ENCODE measurements around the gene UNC5A.

Gene UNC5A

DNA sequence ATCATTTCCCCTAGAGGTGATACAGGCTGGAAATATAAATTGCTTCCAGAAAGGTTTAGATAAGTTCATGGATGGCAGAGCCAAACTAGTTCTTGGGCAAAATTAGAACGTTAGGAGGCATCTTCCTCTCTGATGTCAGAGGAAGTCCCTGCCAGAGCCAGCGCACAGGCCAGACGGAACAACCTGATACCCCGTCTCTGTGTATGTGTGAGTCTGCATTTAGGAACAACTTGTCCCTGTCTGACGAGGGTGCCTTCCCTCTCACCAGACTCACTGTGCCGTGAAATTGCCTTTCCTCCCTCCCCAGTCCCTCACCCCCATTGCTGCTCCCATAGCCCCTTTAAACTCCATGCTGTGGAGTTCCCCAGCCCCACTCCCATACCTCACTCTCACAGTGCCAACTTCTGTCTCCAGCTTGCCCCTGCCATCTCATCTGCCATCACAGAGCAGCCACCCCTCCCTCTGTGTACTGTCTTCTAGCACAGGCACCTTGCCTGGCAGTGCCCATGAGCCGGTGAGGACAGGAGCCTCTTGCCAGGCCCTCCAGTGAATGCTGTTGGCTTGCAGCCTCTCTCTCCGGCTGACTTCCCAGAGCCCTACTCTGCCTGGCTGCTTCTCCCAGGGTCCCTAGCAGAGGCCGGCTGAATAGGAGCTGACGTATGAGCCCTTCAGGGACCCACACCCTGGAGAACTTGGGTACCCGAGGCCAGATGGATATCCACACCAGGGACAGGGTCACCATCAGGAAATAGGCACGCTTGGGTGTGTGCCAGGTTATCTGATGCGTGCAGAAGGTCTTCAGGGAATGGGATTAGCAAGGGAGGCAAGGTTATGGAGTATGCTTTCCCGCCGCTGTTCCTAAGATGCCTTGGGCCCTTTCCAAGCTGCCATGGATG is 26.7 kb downstream of the UNC5A start:
- POLR2A ChIA-PET, result no interaction called here
- TF ChIP-seq FOXA1 (IDR thresholded peaks at IDR 0.05), result no peak
- no peak for TF ChIP-seq NFRKB (IDR thresholded peaks at IDR 0.05)
- no peak for TF ChIP-seq TARDBP (IDR thresholded peaks at IDR 0.05)
- no peak for TF ChIP-seq BHLHE40 (IDR thresholded peaks at IDR 0.05; ENCODE audit: borderline replicate concordance)
- TF ChIP-seq L3MBTL2 (conservative IDR thresholded peaks at IDR 0.05), result no peak
- no peak for TF ChIP-seq HDGF (IDR thresholded peaks at IDR 0.05; ENCODE audit: borderline replicate concordance)
- no peak for TF ChIP-seq FOXK2 (IDR thresholded peaks at IDR 0.05)
- no peak for TF ChIP-seq ARNT (IDR thresholded peaks at IDR 0.05)
- no peak for DNase-seq (ENCODE audit: extremely low spot score)
- CTCF ChIA-PET, result no interaction called here

DNA sequence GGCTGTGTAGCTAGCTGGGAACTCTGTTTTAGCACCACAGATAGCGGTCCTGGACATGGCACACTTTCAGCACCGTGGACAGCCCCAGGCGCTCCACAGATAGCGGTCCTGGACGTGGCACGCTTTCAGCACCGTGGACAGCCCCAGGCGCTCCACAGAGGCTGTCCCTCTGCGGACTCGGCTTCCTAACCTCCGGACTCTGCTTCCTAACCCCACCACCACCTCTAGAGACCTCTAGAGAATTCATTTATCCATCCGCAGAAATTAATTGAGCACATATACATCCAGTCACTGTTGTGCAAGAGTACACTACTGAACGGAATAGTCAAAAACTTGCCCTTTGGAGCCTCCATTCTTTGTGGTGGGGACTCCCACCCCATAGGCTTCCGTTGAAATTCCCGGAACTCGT is 27.4 kb downstream of the UNC5A start:
- peak; percentile 88 for DNase-seq (ENCODE audit: extremely low spot score)
- ChIA-PET CTCF (no interaction called here), POLR2A (no interaction called here)
- TF ChIP-seq FOXM1 (IDR thresholded peaks at IDR 0.05; ENCODE audit: borderline replicate concordance), result no peak; the same call in 1 of the 2 replicates
- 0 out of 2 replicates have a peak, but pooled peaks have one; percentile 44 for TF ChIP-seq CTBP1 (IDR thresholded peaks at IDR 0.05; ENCODE audit: borderline replicate concordance)
- peak; percentile 80 for TF ChIP-seq ARNT (IDR thresholded peaks at IDR 0.05)

DNA sequence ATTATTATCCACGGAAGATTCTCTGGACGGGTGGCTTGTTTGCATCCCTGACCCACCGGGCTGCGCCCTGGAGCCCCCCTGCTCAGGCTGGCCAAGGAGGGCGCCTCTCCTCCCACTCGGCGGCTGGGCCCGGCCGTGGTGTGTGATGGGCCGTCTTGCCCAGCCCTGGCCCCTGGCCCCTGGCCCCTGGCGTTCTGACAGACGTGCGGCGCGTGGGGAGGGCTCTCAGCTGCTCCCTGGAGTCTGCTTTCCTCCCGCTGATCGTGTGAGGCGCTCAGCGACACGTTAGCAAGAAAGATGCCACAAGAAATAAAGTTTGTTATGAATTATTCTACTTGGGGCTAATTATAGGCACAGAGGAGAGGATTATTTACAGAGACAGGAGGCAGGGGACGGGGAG is 33.3 kb downstream of the UNC5A start:
- no peak for DNase-seq (ENCODE audit: extremely low spot score)
- POLR2A ChIA-PET, result no interaction called here
- TF ChIP-seq LEF1 (IDR thresholded peaks at IDR 0.05; ENCODE audit: borderline replicate concordance), result no peak
- TF ChIP-seq ZNF384 (IDR thresholded peaks at IDR 0.05), result no peak
- TF ChIP-seq L3MBTL2 (conservative IDR thresholded peaks at IDR 0.05), result no peak
- no peak for TF ChIP-seq CTBP1 (IDR thresholded peaks at IDR 0.05; ENCODE audit: borderline replicate concordance)
- no peak for TF ChIP-seq NFRKB (IDR thresholded peaks at IDR 0.05)
- no peak for TF ChIP-seq SP1 (IDR thresholded peaks at IDR 0.05)
- no peak for TF ChIP-seq SUZ12 (IDR thresholded peaks at IDR 0.05)
- TF ChIP-seq ARNT (IDR thresholded peaks at IDR 0.05), result no peak
- TF ChIP-seq HDGF (IDR thresholded peaks at IDR 0.05; ENCODE audit: borderline replicate concordance), result no peak
- no peak for TF ChIP-seq BHLHE40 (IDR thresholded peaks at IDR 0.05; ENCODE audit: borderline replicate concordance)
- TF ChIP-seq TARDBP (IDR thresholded peaks at IDR 0.05), result no peak
- no peak for TF ChIP-seq ELF4 (IDR thresholded peaks at IDR 0.05)
- no peak for TF ChIP-seq FOXA1 (IDR thresholded peaks at IDR 0.05)
- TF ChIP-seq FOXM1 (IDR thresholded peaks at IDR 0.05; ENCODE audit: borderline replicate concordance), result no peak
- TF ChIP-seq, protein P1, sequence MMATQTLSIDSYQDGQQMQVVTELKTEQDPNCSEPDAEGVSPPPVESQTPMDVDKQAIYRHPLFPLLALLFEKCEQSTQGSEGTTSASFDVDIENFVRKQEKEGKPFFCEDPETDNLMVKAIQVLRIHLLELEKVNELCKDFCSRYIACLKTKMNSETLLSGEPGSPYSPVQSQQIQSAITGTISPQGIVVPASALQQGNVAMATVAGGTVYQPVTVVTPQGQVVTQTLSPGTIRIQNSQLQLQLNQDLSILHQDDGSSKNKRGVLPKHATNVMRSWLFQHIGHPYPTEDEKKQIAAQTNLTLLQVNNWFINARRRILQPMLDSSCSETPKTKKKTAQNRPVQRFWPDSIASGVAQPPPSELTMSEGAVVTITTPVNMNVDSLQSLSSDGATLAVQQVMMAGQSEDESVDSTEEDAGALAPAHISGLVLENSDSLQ (IDR thresholded peaks at IDR 0.05), result no peak
- no peak for TF ChIP-seq FOXK2 (IDR thresholded peaks at IDR 0.05)
- CTCF ChIA-PET, result no interaction called here

DNA sequence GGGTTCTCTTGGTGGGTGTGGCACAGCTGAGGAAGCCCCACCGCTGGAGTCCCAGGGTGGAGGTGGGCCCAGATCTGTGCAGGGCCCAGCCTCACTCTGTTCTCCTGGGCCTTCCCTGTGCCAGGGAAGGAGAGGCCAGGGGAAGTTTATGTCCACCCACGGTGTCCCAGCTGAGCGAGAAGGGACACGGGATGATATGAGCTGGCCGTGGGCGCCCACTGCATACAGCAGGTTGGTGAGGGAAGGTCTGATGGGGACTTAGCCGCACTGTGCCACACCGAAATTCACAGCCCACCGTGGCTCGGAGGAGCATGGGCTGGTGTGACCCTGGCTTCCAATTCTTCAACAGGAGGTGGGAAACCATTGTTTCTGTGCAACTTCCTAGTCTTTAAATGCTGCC is 33.9 kb downstream of the UNC5A start:
- POLR2A ChIA-PET, result no interaction called here
- no peak for DNase-seq (ENCODE audit: extremely low spot score)

DNA sequence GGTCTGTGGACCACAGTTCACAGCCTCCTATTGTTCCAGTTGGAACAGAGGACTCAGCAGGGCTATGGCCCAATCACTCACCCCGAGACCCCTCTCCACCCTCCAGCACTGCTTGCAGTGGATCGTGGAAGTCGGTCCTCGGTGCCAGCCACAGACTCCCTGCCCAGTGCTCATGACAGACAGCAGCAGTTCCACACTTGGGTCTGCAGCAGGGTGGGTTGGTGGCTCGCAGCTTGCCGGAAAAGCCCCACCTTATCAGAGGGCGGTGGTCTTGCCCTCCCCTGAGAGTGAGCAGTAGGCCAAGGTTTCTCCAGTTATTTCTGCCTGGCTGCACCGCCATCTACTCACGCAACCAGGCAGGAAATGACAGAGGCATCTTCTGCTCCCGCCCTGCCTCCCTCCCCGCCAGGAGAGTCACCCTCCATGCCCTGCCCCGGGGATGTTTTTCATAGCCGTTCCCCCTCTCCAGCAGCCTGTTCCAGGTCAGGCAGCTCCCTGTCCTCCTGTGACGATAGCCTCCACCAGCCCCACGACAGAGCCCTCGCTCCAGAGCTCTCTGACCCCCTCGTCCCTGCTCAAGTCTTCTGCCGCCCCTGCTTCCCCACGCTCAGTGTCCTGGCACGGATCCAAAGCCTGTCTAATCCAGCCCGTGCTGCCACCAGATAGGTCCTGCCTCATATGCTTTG is 34.5 kb downstream of the UNC5A start:
- no peak for DNase-seq (ENCODE audit: extremely low spot score)
- TF ChIP-seq HDGF (IDR thresholded peaks at IDR 0.05; ENCODE audit: borderline replicate concordance) (no peak), CTBP1 (IDR thresholded peaks at IDR 0.05; ENCODE audit: borderline replicate concordance) (no peak), ARNT (IDR thresholded peaks at IDR 0.05) (no peak), ZNF384 (IDR thresholded peaks at IDR 0.05) (no peak), SP1 (IDR thresholded peaks at IDR 0.05) (no peak), TARDBP (IDR thresholded peaks at IDR 0.05) (no peak), FOXM1 (IDR thresholded peaks at IDR 0.05; ENCODE audit: borderline replicate concordance) (no peak), SUZ12 (IDR thresholded peaks at IDR 0.05) (no peak), L3MBTL2 (conservative IDR thresholded peaks at IDR 0.05) (no peak), FOXK2 (IDR thresholded peaks at IDR 0.05) (no peak), NFRKB (IDR thresholded peaks at IDR 0.05) (no peak), BHLHE40 (IDR thresholded peaks at IDR 0.05; ENCODE audit: borderline replicate concordance) (no peak), ELF4 (IDR thresholded peaks at IDR 0.05) (no peak), FOXA1 (IDR thresholded peaks at IDR 0.05) (no peak)
- TF ChIP-seq, protein P1 (IDR thresholded peaks at IDR 0.05), result no peak
- CTCF ChIA-PET, result no interaction called here
- POLR2A ChIA-PET, result no interaction called here

More for the DNA sequence above, 33.9 kb downstream of the UNC5A start:
- CTCF ChIA-PET, result no interaction called here
- TF ChIP-seq TARDBP (IDR thresholded peaks at IDR 0.05), result no peak
- no peak for TF ChIP-seq SP1 (IDR thresholded peaks at IDR 0.05)
- TF ChIP-seq L3MBTL2 (conservative IDR thresholded peaks at IDR 0.05), result no peak
- no peak for TF ChIP-seq ZNF384 (IDR thresholded peaks at IDR 0.05)
- no peak for TF ChIP-seq ELF4 (IDR thresholded peaks at IDR 0.05)
- TF ChIP-seq, protein P1 (IDR thresholded peaks at IDR 0.05), result no peak
- TF ChIP-seq ARNT (IDR thresholded peaks at IDR 0.05), result no peak
- no peak for TF ChIP-seq FOXK2 (IDR thresholded peaks at IDR 0.05)
- TF ChIP-seq FOXA1 (IDR thresholded peaks at IDR 0.05), result no peak
- no peak for TF ChIP-seq NFRKB (IDR thresholded peaks at IDR 0.05)
- no peak for TF ChIP-seq HDGF (IDR thresholded peaks at IDR 0.05; ENCODE audit: borderline replicate concordance)

DNA sequence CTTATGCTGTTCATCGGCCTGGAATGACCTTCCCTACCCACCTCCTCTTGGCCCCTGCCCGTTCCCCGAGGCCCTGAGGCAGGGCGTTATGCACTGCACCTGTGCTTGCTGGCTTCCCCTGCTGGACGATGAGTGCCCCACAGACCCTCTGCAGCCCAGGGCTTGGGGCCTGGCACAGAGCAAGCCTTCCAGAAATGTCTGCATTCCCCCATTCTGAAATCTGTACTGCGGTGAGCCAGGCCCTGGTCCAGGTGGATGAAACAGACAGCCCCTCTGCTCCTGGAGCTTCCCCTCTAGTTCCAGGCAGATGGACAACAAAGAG is 35.0 kb downstream of the UNC5A start:
- TF ChIP-seq, protein P1 (IDR thresholded peaks at IDR 0.05), result no peak
- TF ChIP-seq L3MBTL2 (conservative IDR thresholded peaks at IDR 0.05) (no peak), HDGF (IDR thresholded peaks at IDR 0.05; ENCODE audit: borderline replicate concordance) (no peak), FOXK2 (IDR thresholded peaks at IDR 0.05) (no peak), ARNT (IDR thresholded peaks at IDR 0.05) (no peak), SP1 (IDR thresholded peaks at IDR 0.05) (no peak), FOXM1 (IDR thresholded peaks at IDR 0.05; ENCODE audit: borderline replicate concordance) (no peak), SUZ12 (IDR thresholded peaks at IDR 0.05) (no peak), NFRKB (IDR thresholded peaks at IDR 0.05) (no peak), BHLHE40 (IDR thresholded peaks at IDR 0.05; ENCODE audit: borderline replicate concordance) (no peak), ZNF384 (IDR thresholded peaks at IDR 0.05) (no peak), FOXA1 (IDR thresholded peaks at IDR 0.05) (no peak), CTBP1 (IDR thresholded peaks at IDR 0.05; ENCODE audit: borderline replicate concordance) (no peak), LEF1 (IDR thresholded peaks at IDR 0.05; ENCODE audit: borderline replicate concordance) (no peak), ELF4 (IDR thresholded peaks at IDR 0.05) (no peak), TARDBP (IDR thresholded peaks at IDR 0.05) (no peak)
- no peak for DNase-seq (ENCODE audit: extremely low spot score)
- POLR2A ChIA-PET, result no interaction called here
- CTCF ChIA-PET, result no interaction called here

Data from HEK293T (cell line).